Measurements from ENCODE around the gene PEX7.
"Not testable (repeated sequence)": the region's sequence is repeated elsewhere in the genome, so short reads cannot be mapped to it uniquely, and the experiment has no call there.

Gene PEX7

DNA sequence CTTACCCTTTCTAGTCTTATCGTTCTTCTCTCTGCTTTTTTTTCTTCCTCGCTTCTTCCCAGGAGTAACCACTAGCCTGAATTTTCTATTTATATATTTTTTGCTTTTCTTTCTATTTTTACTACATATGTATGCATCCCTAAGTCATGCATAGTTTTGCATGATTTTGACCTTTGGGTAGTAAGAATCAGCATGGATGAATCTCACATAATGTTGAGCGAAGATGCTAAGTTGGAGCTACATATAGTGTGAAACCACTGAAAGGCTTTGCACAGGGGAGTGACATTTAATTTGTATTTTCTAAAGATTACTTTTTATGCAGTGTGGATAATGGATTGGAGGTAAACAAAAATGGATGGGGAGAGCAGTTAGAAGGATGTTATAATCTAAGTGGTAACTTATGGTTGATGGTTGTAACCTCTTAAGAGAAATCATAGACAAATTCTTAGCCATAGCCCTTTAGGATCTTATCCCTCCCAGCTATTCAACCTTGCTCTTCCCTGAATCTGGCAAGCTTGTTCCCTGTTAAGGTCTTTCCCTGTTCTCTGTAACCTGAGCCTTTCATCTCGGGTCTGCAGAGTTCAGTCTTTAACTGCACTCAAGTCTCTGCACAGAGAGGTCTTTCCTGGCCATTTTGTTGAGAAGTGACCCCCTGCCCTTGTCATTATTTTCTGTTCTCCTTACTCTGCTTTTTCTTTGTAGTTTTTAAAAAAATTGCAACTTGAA is 18.0 kb downstream of the PEX7 start:
- H3K27ac Mint-ChIP-seq, result no peak overlapping the region
- no peaks in the 10 kb centered on the region for H3K4me1 Mint-ChIP-seq (ENCODE audit: low read depth)
- H3K4me3 Mint-ChIP-seq, result no peak overlapping the region
- H3K27me3 Mint-ChIP-seq (ENCODE audit: low read depth), result no peaks in the 10 kb centered on the region
- H3K36me3 Mint-ChIP-seq (ENCODE audit: low read depth), result peaks cover 3% of the 10 kb centered on the region
- no peak for DNase-seq (ENCODE audit: low spot score)
- no peaks in the 10 kb centered on the region for H3K9me3 Mint-ChIP-seq

DNA sequence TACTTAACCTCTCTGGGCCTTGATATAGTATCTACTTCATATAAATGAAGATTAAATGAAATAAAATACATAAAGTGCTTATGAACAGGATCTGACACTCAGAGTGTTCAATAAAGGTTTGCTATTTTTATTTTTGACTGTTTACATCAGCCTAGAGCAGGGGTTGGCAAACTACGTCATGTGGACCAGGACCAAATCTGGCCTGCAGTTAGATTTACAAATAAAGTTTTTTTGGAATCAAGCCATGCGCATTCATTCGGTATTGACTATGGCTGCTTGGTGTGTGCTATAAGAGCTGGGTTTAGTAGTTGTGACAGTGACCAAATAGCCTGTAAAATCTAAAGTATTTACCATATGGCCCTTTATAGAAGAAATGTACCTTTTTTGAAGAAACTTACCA is 20.8 kb downstream of the PEX7 start:
- DNase-seq (ENCODE audit: low spot score), result no peak
- Mint-ChIP-seq H3K9me3 (no peaks in the 10 kb centered on the region), H3K4me1 (ENCODE audit: low read depth) (no peaks in the 10 kb centered on the region), H3K27ac (no peak overlapping the region), H3K4me3 (no peak overlapping the region), H3K36me3 (ENCODE audit: low read depth) (peaks cover 14% of the 10 kb centered on the region), H3K27me3 (ENCODE audit: low read depth) (no peaks in the 10 kb centered on the region)

- no peak overlapping the region for H3K4me3 Mint-ChIP-seq
These were observed 23.7 kb downstream of the PEX7 start for GRCh38 chr6:136846046-136846445.

GRCh38 chr6:136846477-136846876 is 24.1 kb downstream of the PEX7 start:
- not testable (repeated sequence) for H3K27ac Mint-ChIP-seq; DNase-seq (ENCODE audit: low spot score); H3K9me3 Mint-ChIP-seq; H3K27me3 Mint-ChIP-seq (ENCODE audit: low read depth); H3K4me3 Mint-ChIP-seq; H3K4me1 Mint-ChIP-seq (ENCODE audit: low read depth)
- peaks cover 26% of the 10 kb centered on the region for H3K36me3 Mint-ChIP-seq (ENCODE audit: low read depth)

More at GRCh38 chr6:136846046-136846445, 23.7 kb downstream of the PEX7 start:
- H3K27me3 Mint-ChIP-seq (ENCODE audit: low read depth), result no peaks in the 10 kb centered on the region
- DNase-seq (ENCODE audit: low spot score), result no peak
- no peak overlapping the region for H3K27ac Mint-ChIP-seq
- peaks cover 9% of the 10 kb centered on the region for H3K9me3 Mint-ChIP-seq
- peaks cover 27% of the 10 kb centered on the region for H3K36me3 Mint-ChIP-seq (ENCODE audit: low read depth)
- H3K4me1 Mint-ChIP-seq (ENCODE audit: low read depth), result no peaks in the 10 kb centered on the region

DNA sequence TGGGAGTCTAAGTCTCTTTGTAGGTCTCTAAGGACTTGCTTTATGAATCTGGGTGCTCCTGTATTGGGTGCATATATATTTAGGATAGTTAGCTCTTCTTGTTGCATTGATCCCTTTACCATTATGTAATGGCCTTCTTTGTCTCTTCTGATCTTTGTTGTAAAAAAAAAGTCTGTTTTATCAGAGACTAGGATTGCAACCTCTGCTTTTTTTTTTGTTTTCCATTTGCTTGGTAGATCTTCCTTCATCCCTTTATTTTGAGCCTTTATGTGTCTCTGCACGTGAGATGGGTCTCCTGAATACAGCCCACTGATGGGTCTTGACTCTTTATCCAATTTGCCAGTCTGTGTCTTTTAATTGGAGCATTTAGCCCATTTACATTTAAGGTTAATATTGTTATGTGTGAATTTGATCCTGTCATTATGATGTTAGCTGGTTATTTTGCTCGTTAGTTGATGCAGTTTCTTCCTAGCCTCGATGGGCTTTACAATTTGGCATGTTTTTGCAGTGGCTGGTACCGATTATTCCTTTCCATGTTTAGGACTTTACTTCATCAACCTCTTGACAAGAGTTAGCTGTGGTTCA is 27.7 kb downstream of the PEX7 start:
- H3K9me3 Mint-ChIP-seq, result peaks cover 13% of the 10 kb centered on the region
- not testable (repeated sequence) for DNase-seq (ENCODE audit: low spot score); H3K4me1 Mint-ChIP-seq (ENCODE audit: low read depth); H3K27ac Mint-ChIP-seq; H3K27me3 Mint-ChIP-seq (ENCODE audit: low read depth); H3K4me3 Mint-ChIP-seq
- H3K36me3 Mint-ChIP-seq (ENCODE audit: low read depth), result peaks cover 30% of the 10 kb centered on the region

GRCh38 chr6:136859430-136859829 is 37.0 kb downstream of the PEX7 start:
- Mint-ChIP-seq H3K36me3 (ENCODE audit: low read depth) (no peaks in the 10 kb centered on the region), H3K4me1 (ENCODE audit: low read depth) (no peaks in the 10 kb centered on the region), H3K27me3 (ENCODE audit: low read depth) (no peaks in the 10 kb centered on the region), H3K4me3 (no peak overlapping the region), H3K27ac (no peak overlapping the region), H3K9me3 (no peaks in the 10 kb centered on the region)
- DNase-seq (ENCODE audit: low spot score), result no peak

DNA sequence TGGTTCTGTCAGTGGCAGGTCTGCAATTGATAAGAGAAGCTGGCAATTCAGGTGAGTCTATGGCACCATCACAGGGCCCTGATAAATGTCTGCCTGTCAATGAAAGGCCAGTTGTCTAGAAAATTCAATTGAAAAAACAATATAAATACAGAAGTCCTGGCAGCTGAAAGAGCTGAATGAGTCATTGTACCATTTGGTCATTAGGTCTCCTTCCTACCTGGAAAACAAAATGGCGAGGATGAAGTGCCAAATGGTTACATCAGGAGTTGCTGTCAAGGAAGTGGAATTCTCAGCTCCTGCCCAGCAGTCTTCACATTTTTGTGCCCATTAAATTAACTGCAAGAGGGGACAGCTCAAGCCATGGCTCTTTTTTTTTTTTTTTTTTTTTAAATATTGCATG is 37.7 kb downstream of the PEX7 start:
- Mint-ChIP-seq H3K36me3 (ENCODE audit: low read depth) (no peaks in the 10 kb centered on the region), H3K4me3 (no peak overlapping the region), H3K27ac (no peak overlapping the region), H3K9me3 (no peaks in the 10 kb centered on the region), H3K4me1 (ENCODE audit: low read depth) (no peaks in the 10 kb centered on the region), H3K27me3 (ENCODE audit: low read depth) (no peaks in the 10 kb centered on the region)
- DNase-seq (ENCODE audit: low spot score), result no peak

- no peaks in the 10 kb centered on the region for H3K27me3 Mint-ChIP-seq (ENCODE audit: low read depth)
- H3K9me3 Mint-ChIP-seq, result no peaks in the 10 kb centered on the region
- H3K4me3 Mint-ChIP-seq, result no peak overlapping the region
- H3K36me3 Mint-ChIP-seq (ENCODE audit: low read depth), result no peaks in the 10 kb centered on the region
- H3K4me1 Mint-ChIP-seq (ENCODE audit: low read depth), result no peaks in the 10 kb centered on the region
- no peak for DNase-seq (ENCODE audit: low spot score)
- no peak overlapping the region for H3K27ac Mint-ChIP-seq
These were observed 40.3 kb downstream of the PEX7 start for GRCh38 chr6:136862662-136863061.

DNA sequence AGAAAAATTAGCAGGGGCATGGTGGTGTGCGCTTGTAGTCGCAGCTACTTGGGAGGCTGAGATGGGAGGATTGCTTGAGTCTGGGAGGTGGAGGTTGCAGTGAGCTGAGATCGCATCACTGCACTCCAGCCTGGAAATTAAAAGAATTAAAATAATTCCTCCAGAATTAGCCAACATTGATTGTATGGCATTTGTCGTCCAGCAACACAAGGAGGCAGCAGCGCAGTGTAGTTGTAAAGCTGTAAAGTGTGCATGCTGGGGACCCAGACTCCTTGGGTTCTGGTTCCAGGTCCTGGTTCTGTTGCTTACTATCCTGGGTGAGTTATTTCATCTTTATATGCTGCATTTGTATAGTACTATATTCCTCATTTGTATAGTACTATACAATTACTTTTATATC is 41.4 kb downstream of the PEX7 start:
- Mint-ChIP-seq H3K27ac (no peak overlapping the region), H3K4me1 (ENCODE audit: low read depth) (no peaks in the 10 kb centered on the region), H3K36me3 (ENCODE audit: low read depth) (no peaks in the 10 kb centered on the region), H3K4me3 (no peak overlapping the region), H3K9me3 (no peaks in the 10 kb centered on the region), H3K27me3 (ENCODE audit: low read depth) (no peaks in the 10 kb centered on the region)
- DNase-seq (ENCODE audit: low spot score), result no peak

DNA sequence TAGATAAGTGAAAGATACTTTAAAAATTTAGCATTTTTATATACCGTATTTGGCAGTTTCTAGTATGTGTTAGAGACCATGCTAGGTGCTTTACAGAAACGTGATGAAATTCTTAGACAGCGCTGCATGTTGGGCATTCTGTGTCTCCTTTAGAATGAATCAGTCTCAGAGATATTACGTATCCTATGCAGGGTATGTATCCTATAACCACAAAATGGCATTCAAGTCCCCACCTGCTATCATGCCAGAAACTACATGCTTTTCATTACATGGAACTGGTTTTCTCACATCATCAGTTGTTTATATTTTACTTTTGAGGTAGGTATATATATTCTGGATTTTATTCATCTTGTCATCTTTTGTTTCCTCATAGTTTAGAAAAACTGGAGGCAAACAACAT is 42.3 kb downstream of the PEX7 start:
- H3K27me3 Mint-ChIP-seq (ENCODE audit: low read depth), result no peaks in the 10 kb centered on the region
- no peaks in the 10 kb centered on the region for H3K4me1 Mint-ChIP-seq (ENCODE audit: low read depth)

DNA sequence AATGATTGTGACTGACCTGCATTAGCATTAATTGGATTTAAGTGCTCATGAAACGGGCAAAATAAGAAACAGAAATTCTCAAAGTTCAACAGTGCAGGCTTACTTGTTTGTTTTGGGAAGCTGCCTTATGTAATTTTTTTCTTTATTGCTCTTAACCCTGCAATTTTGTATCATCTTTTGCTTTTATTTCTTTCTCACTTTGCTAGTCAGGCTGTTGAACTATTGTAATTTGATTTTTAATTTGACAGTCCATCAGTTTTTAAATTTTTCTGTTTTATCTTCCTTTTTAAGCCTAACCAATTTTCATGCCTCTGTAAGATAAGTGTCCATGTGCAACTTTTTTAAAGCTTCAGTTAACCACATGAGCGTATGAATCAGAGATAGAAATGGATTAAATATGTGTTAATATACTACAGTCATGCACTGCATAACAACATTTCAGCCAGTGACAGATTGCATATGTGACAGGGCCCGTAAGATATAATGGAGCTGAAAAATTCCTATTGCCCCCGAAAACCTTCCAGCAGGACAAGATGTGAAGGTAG is 44.6 kb downstream of the PEX7 start:
- Mint-ChIP-seq H3K4me1 (ENCODE audit: low read depth) (no peaks in the 10 kb centered on the region), H3K4me3 (no peak overlapping the region), H3K9me3 (no peaks in the 10 kb centered on the region), H3K27me3 (ENCODE audit: low read depth) (no peaks in the 10 kb centered on the region), H3K36me3 (ENCODE audit: low read depth) (no peaks in the 10 kb centered on the region), H3K27ac (no peak overlapping the region)
- no peak for DNase-seq (ENCODE audit: low spot score)

More for the DNA sequence above, 42.3 kb downstream of the PEX7 start:
- H3K4me3 Mint-ChIP-seq, result no peak overlapping the region
- H3K36me3 Mint-ChIP-seq (ENCODE audit: low read depth), result no peaks in the 10 kb centered on the region
- DNase-seq (ENCODE audit: low spot score), result no peak
- H3K9me3 Mint-ChIP-seq, result no peaks in the 10 kb centered on the region
- H3K27ac Mint-ChIP-seq, result no peak overlapping the region

DNA sequence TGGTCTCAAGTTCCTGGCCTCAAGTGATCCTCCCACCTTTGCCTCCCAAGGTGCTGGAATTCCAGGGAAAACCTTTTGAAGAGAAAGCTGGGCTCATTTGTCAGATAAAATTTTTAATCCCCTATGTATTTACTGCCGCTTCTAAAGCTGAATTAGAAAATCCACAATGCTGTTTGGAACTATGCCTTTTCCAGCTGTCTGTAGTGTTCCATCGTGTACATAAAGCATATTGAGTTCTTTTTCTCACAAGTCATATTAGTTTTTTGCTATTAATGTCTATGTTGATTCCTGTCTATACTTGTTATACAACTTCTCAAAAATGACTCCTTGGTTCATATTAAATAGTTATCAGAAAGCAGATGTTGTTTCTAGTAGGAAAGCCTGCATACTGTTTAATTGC is 47.1 kb downstream of the PEX7 start:
- Mint-ChIP-seq H3K27me3 (ENCODE audit: low read depth) (no peaks in the 10 kb centered on the region), H3K4me3 (no peak overlapping the region), H3K27ac (no peak overlapping the region), H3K4me1 (ENCODE audit: low read depth) (no peaks in the 10 kb centered on the region), H3K36me3 (ENCODE audit: low read depth) (peaks cover 16% of the 10 kb centered on the region), H3K9me3 (peaks cover 15% of the 10 kb centered on the region)
- no peak for DNase-seq (ENCODE audit: low spot score)

- no peak for DNase-seq (ENCODE audit: low spot score)
- Mint-ChIP-seq H3K36me3 (ENCODE audit: low read depth) (peaks cover 29% of the 10 kb centered on the region), H3K27me3 (ENCODE audit: low read depth) (no peaks in the 10 kb centered on the region)
These were observed 51.4 kb downstream of the PEX7 start for GRCh38 chr6:136873748-136874147.

GRCh38 chr6:136876469-136876868 is 54.1 kb downstream of the PEX7 start:
- not testable (repeated sequence) for H3K27me3 Mint-ChIP-seq (ENCODE audit: low read depth); H3K27ac Mint-ChIP-seq; DNase-seq (ENCODE audit: low spot score); H3K4me1 Mint-ChIP-seq (ENCODE audit: low read depth); H3K4me3 Mint-ChIP-seq
- H3K36me3 Mint-ChIP-seq (ENCODE audit: low read depth), result peaks cover 31% of the 10 kb centered on the region
- H3K9me3 Mint-ChIP-seq, result peaks cover 25% of the 10 kb centered on the region

More at GRCh38 chr6:136873748-136874147, 51.4 kb downstream of the PEX7 start:
- Mint-ChIP-seq H3K9me3 (peaks cover 25% of the 10 kb centered on the region), H3K27ac (no peak overlapping the region), H3K4me3 (no peak overlapping the region), H3K4me1 (ENCODE audit: low read depth) (no peaks in the 10 kb centered on the region)
